ENCODE data around the gene DTX3.

- TF ChIP-seq CTCF (IDR thresholded peaks at IDR 0.05) (no peak), POLR2A (IDR thresholded peaks at IDR 0.05) (no peak)
These were observed 24.8 kb upstream of the DTX3 start for GRCh38 chr12:57579677-57580465.
